Stomach smooth muscle (tissue), 2 donors: ENCODE measurements around the gene POU2AF1.
"Not testable (repeated sequence)": the region's sequence is repeated elsewhere in the genome, so short reads cannot be mapped to it uniquely, and the experiment has no call there.

Source experiments
- H3K27ac ChIP-seq: one replicate; pipeline ENCODE4 v1.7.0; 2013; ENCODE audit warnings: mild to moderate bottlenecking, low read length, inconsistent platforms
- H3K27me3 ChIP-seq, 2 donors: one replicate each; pipeline ENCODE4 v1.7.0; 2013; ENCODE audit warnings: low read length in 2 of 2; ENCODE audit not compliant: insufficient read depth in 2 of 2, control insufficient read depth in 1 of 2
- H3K36me3 ChIP-seq, 2 donors: one replicate each; pipeline ENCODE4 v1.7.0; 2013; ENCODE audit warnings: low read length in 2 of 2; ENCODE audit not compliant: control insufficient read depth in 2 of 2, insufficient read depth in 2 of 2
- H3K4me1 ChIP-seq: one replicate; pipeline ENCODE4 v1.7.0; 2013; ENCODE audit warnings: low read length; ENCODE audit not compliant: control insufficient read depth, insufficient read depth
- H3K4me3 ChIP-seq, 2 donors: one replicate each; pipeline ENCODE4 v1.7.0; 2013; ENCODE audit warnings: low read length in 2 of 2
- H3K9ac ChIP-seq, 2 donors: one replicate each; pipeline ENCODE4 v1.7.0; 2013; ENCODE audit warnings: low read length in 2 of 2, mild to moderate bottlenecking in 1 of 2
- H3K9me3 ChIP-seq, 2 donors: one replicate each; pipeline ENCODE4 v1.7.0; 2013; ENCODE audit warnings: low read length in 2 of 2; ENCODE audit not compliant: control insufficient read depth in 2 of 2
- donor health status: healthy.
- donor health status: Pancreatic carcinoma.

POU2AF1 gene

GRCh38 chr11:111397034-111397433 lies 18.0 kb upstream of the POU2AF1 start:
- H3K36me3 ChIP-seq = no peaks in the 10 kb centered on the region
- H3K4me3 ChIP-seq = no peak overlapping the region
- H3K27ac ChIP-seq = no peak overlapping the region

GRCh38 chr11:111395749-111396148 lies 16.7 kb upstream of the POU2AF1 start:
- no peak overlapping the region for H3K9ac ChIP-seq
- no peaks in the 10 kb centered on the region for H3K36me3 ChIP-seq
- H3K4me1 ChIP-seq = no peaks in the 10 kb centered on the region
- H3K27me3 ChIP-seq = no peaks in the 10 kb centered on the region
- no peak overlapping the region for H3K27ac ChIP-seq
- H3K4me3 ChIP-seq = no peak overlapping the region
- no peaks in the 10 kb centered on the region for H3K9me3 ChIP-seq

More at GRCh38 chr11:111397034-111397433, 18.0 kb upstream of the POU2AF1 start:
- Histone ChIP-seq H3K9ac (no peak overlapping the region), H3K9me3 (no peaks in the 10 kb centered on the region), H3K27me3 (no peaks in the 10 kb centered on the region), H3K4me1 (no peaks in the 10 kb centered on the region)

GRCh38 chr11:111395081-111395480 lies 16.0 kb upstream of the POU2AF1 start:
- Histone ChIP-seq H3K36me3 (no peaks in the 10 kb centered on the region), H3K4me1 (no peaks in the 10 kb centered on the region)

GRCh38 chr11:111394147-111394546 lies 15.1 kb upstream of the POU2AF1 start:
- not testable (repeated sequence) for H3K27me3 ChIP-seq, H3K27ac ChIP-seq, H3K9ac ChIP-seq, H3K9me3 ChIP-seq, H3K4me3 ChIP-seq, H3K4me1 ChIP-seq, H3K36me3 ChIP-seq

More at GRCh38 chr11:111395081-111395480, 16.0 kb upstream of the POU2AF1 start:
- Histone ChIP-seq H3K9ac (no peak overlapping the region), H3K4me3 (no peak overlapping the region), H3K9me3 (no peaks in the 10 kb centered on the region), H3K27ac (no peak overlapping the region), H3K27me3 (no peaks in the 10 kb centered on the region)

- H3K27ac ChIP-seq = no peak overlapping the region
- no peaks in the 10 kb centered on the region for H3K36me3 ChIP-seq
Observed at GRCh38 chr11:111393585-111393984, 14.5 kb upstream of the POU2AF1 start.

GRCh38 chr11:111393096-111393495 lies 14.0 kb upstream of the POU2AF1 start:
- Histone ChIP-seq H3K27ac (no peak overlapping the region), H3K9me3 (no peaks in the 10 kb centered on the region), H3K27me3 (no peaks in the 10 kb centered on the region), H3K4me3 (no peak overlapping the region), H3K9ac (no peak overlapping the region), H3K4me1 (no peaks in the 10 kb centered on the region), H3K36me3 (no peaks in the 10 kb centered on the region)

More at GRCh38 chr11:111393585-111393984, 14.5 kb upstream of the POU2AF1 start:
- Histone ChIP-seq H3K9ac (no peak overlapping the region), H3K9me3 (no peaks in the 10 kb centered on the region), H3K27me3 (no peaks in the 10 kb centered on the region), H3K4me1 (no peaks in the 10 kb centered on the region), H3K4me3 (no peak overlapping the region)

- Histone ChIP-seq H3K27ac (no peak overlapping the region), H3K27me3 (no peaks in the 10 kb centered on the region), H3K4me1 (no peaks in the 10 kb centered on the region), H3K4me3 (no peak overlapping the region), H3K9me3 (no peaks in the 10 kb centered on the region), H3K36me3 (no peaks in the 10 kb centered on the region), H3K9ac (no peak overlapping the region)
Observed at GRCh38 chr11:111392552-111392951, 13.5 kb upstream of the POU2AF1 start.

GRCh38 chr11:111391328-111392124 lies 12.5 kb upstream of the POU2AF1 start:
- Histone ChIP-seq H3K4me3 (no peak overlapping the region), H3K4me1 (no peaks in the 10 kb centered on the region), H3K9me3 (no peaks in the 10 kb centered on the region), H3K9ac (no peak overlapping the region), H3K36me3 (no peaks in the 10 kb centered on the region), H3K27me3 (no peaks in the 10 kb centered on the region), H3K27ac (no peak overlapping the region)

GRCh38 chr11:111388842-111389241 lies 9.8 kb upstream of the POU2AF1 start:
- Histone ChIP-seq H3K36me3 (no peaks in the 10 kb centered on the region), H3K27ac (no peak overlapping the region), H3K9me3 (no peaks in the 10 kb centered on the region)

GRCh38 chr11:111388420-111388819 lies 9.3 kb upstream of the POU2AF1 start:
- H3K27ac ChIP-seq = no peak overlapping the region
- H3K9ac ChIP-seq = no peak overlapping the region
- H3K27me3 ChIP-seq = no peaks in the 10 kb centered on the region
- no peaks in the 10 kb centered on the region for H3K4me1 ChIP-seq
- no peaks in the 10 kb centered on the region for H3K36me3 ChIP-seq
- no peaks in the 10 kb centered on the region for H3K9me3 ChIP-seq
- no peak overlapping the region for H3K4me3 ChIP-seq

More at GRCh38 chr11:111388842-111389241, 9.8 kb upstream of the POU2AF1 start:
- H3K4me3 ChIP-seq = no peak overlapping the region
- no peaks in the 10 kb centered on the region for H3K4me1 ChIP-seq
- no peak overlapping the region for H3K9ac ChIP-seq
- no peaks in the 10 kb centered on the region for H3K27me3 ChIP-seq

- Histone ChIP-seq H3K4me3 (no peak overlapping the region), H3K36me3 (no peaks in the 10 kb centered on the region), H3K4me1 (no peaks in the 10 kb centered on the region), H3K9ac (no peak overlapping the region), H3K27ac (no peak overlapping the region), H3K9me3 (no peaks in the 10 kb centered on the region), H3K27me3 (no peaks in the 10 kb centered on the region)
Observed at GRCh38 chr11:111387363-111387762, 8.3 kb upstream of the POU2AF1 start.
